Activated CD8-positive, alpha-beta T cell treated with anti-CD3 and anti-CD28 coated beads for 36 hours (primary cell): Measurements from ENCODE around the gene RFC2. TPM values are rescaled to one million over a fixed set of nuclear protein-coding genes. Genes with fewer than 3 reads are reported as not detected.
"Not testable (repeated sequence)": the region's sequence is repeated elsewhere in the genome, so short reads cannot be mapped to it uniquely, and the experiment has no call there.

ENCODE experiments used
- ATAC-seq: fragments of 200-7000 bp; cut with Tn5 transposase; one replicate; pipeline ENCODE4 v1.10.0; 2021; ENCODE audit warnings: mild to moderate bottlenecking, moderate library complexity
- CTCF ChIA-PET: fragments of 350-600 bp; sonication (Branson Sonifier 250); formaldehyde crosslinking; loops from one replicate; lab custom pipeline; 2021; ENCODE audit warnings: antibody characterized with exemption; lab: Charles Lee
- POLR2A ChIA-PET: fragments of 350-600 bp; sonication (Branson Sonifier 250); formaldehyde crosslinking; loops from one replicate; lab custom pipeline; 2021; ENCODE audit warnings: antibody characterized with exemption; lab: Charles Lee
- DNase-seq: peaks from one replicate; pipeline ENCODE4 v3.0.0-alpha.2; 2020
- H3K27ac Mint-ChIP-seq: one replicate; pipeline ENCODE4 v1.8.0; 2021; ENCODE audit warnings: mild to moderate bottlenecking, mixed read lengths
- H3K27me3 Mint-ChIP-seq: one replicate; pipeline ENCODE4 v1.8.0; 2021; ENCODE audit warnings: mixed read lengths
- H3K36me3 Mint-ChIP-seq: one replicate; pipeline ENCODE4 v1.8.0; 2021; ENCODE audit warnings: low read depth, mixed read lengths
- H3K4me1 Mint-ChIP-seq: one replicate; pipeline ENCODE4 v1.8.0; 2021; ENCODE audit warnings: low read depth, mixed read lengths
- H3K4me3 Mint-ChIP-seq: one replicate; pipeline ENCODE4 v1.8.0; 2021; ENCODE audit warnings: mild to moderate bottlenecking, moderate library complexity, mixed read lengths
- H3K9me3 Mint-ChIP-seq: one replicate; pipeline ENCODE4 v1.8.0; 2021; ENCODE audit warnings: mixed read lengths
- intact Hi-C: fragments of 100-400 bp; cut with micrococcal nuclease; formaldehyde crosslinking; loops from one replicate; pipeline ENCODE4 v1.10.0; 2022
- total RNA-seq, 2 experiments: library from RNA; stranded (reverse); gene quantifications; one replicate each; pipeline ENCODE4 v1.2.3, GENCODE V29; 2021
- TF ChIP-seq, protein P1 (sequence below): fragments of 200-600 bp; IDR thresholded peaks from one replicate; pipeline ENCODE4 v1.8.0; 2022; ENCODE audit warnings: antibody characterized with exemption, mild to moderate bottlenecking

Gene RFC2
- total RNA-seq, 2 experiments from 2014 or later = 90.7 to 91.8 TPM

DNA sequence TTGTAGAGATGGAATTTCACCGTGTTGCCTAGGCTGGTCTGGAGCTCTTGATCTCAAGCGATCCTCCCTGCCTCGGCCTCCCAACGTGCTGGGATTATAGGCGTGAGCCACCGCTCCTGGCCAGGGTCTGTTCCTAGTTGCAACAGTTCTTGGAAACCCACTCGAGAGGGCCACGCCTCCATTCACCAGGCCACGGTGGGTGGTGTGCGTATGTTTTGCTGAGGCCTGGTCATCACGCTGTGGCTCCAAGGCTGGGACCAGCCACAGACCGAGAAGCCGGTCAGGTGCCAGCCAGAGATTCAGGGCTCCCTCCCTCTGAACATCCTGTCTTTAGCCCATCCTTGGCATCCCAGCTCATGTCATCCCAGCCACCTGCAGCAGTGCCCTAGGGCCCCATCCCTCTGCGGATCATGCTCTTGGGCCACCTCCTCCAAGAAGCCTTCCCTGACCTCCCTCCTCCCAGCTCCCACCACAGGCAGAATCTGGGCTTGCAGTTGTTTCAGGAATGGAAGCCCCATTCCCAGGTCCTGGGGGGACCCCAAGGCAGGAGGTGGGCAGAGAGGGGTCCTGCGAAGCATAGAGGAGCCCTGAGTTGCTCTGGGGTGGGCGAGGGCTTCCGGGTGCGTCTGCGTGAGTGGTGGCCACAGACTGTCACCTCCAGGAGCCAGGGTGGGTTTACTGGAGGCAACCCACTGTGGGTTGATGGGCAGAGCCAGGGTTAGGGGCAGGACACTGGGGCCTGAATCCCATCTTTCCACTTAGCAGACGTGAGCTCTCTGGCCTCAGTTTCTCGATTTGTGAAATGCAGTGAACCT is 39.2 kb downstream of the RFC2 start:
- H3K27me3 Mint-ChIP-seq = no peaks in the 10 kb centered on the region
- no peak overlapping the region for H3K4me3 Mint-ChIP-seq
- TF ChIP-seq, protein P1, sequence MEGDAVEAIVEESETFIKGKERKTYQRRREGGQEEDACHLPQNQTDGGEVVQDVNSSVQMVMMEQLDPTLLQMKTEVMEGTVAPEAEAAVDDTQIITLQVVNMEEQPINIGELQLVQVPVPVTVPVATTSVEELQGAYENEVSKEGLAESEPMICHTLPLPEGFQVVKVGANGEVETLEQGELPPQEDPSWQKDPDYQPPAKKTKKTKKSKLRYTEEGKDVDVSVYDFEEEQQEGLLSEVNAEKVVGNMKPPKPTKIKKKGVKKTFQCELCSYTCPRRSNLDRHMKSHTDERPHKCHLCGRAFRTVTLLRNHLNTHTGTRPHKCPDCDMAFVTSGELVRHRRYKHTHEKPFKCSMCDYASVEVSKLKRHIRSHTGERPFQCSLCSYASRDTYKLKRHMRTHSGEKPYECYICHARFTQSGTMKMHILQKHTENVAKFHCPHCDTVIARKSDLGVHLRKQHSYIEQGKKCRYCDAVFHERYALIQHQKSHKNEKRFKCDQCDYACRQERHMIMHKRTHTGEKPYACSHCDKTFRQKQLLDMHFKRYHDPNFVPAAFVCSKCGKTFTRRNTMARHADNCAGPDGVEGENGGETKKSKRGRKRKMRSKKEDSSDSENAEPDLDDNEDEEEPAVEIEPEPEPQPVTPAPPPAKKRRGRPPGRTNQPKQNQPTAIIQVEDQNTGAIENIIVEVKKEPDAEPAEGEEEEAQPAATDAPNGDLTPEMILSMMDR = no peak
- CTCF ChIA-PET = interaction anchor here (1.0 to 3.7 kb wide), 2 partner anchors 9 to 186 kb away, joined by 4 to 16 read pairs; no protein-coding TSS in a partner anchor
- ATAC-seq (no peak), DNase-seq (no peak)
- peaks cover 16% of the 10 kb centered on the region for H3K4me1 Mint-ChIP-seq
- intact Hi-C loops = no loop called here
- peaks cover 7% of the 10 kb centered on the region for H3K36me3 Mint-ChIP-seq
- H3K9me3 Mint-ChIP-seq = no peaks in the 10 kb centered on the region
- POLR2A ChIA-PET = no interaction called here
- H3K27ac Mint-ChIP-seq = no peak overlapping the region

DNA sequence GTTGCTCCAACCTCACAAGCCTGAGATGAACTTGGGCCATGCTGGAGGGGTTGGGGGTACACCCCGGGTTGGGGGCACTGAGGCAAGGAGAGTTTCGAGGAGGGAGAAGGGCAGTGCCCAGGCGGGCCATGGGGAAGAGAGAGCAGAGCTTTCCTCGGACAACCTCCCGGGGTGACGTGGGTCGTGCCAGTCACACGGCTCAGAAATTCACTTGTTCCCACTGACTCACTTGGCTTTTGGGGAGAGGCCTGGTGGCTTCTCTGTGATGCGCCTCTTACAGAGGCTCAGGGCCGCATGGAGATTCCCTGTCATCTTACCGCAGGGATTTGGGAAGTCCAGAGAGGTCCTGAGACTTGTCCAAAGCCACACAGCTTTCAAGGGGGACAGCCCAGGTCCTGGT is 41.5 kb downstream of the RFC2 start:
- ChIA-PET CTCF (interaction anchor here (3.7 kb wide), 1 partner anchor 188 kb away, joined by 16 read pairs; no protein-coding TSS in a partner anchor), POLR2A (no interaction called here)
- Mint-ChIP-seq H3K36me3 (peaks cover under 1% of the 10 kb centered on the region), H3K9me3 (no peaks in the 10 kb centered on the region), H3K27me3 (peaks cover 5% of the 10 kb centered on the region), H3K4me3 (no peak overlapping the region), H3K4me1 (peaks cover 14% of the 10 kb centered on the region), H3K27ac (no peak overlapping the region)
- DNase-seq (no peak), ATAC-seq (no peak)
- intact Hi-C loops = no loop called here
- TF ChIP-seq, protein P1 = no peak

DNA sequence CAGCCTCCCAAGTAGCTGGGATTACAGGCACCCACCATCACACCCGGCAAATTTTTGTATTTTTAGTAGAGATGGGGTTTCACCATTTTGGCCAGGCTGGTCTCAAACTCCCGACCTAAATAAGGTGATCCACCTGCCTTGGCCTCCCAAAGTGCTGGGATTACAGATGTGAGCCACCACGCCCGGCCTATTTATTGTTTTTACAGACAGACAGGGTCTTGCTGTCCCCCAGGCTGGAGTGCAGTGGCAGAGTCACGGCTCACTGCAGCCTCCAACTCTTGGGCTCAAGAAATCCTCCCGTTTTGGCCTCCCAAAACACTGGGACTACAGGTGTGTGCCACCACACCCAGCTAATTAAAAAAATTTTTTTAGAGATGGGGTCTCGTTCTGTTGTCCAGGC is 46.0 kb downstream of the RFC2 start:
- ATAC-seq, H3K27me3 Mint-ChIP-seq, DNase-seq, H3K27ac Mint-ChIP-seq, POLR2A ChIA-PET, H3K9me3 Mint-ChIP-seq, H3K4me3 Mint-ChIP-seq, H3K36me3 Mint-ChIP-seq: not testable (repeated sequence)
- intact Hi-C loops = loop anchor here (2.0 kb wide), 1 partner anchor 193 kb away; no protein-coding TSS in a partner anchor
- H3K4me1 Mint-ChIP-seq = peaks cover 10% of the 10 kb centered on the region
- CTCF ChIA-PET = interaction anchor here (0.9 to 7.0 kb wide), 4 partner anchors 11 to 194 kb away, joined by 3 to 197 read pairs (median 15); no protein-coding TSS in a partner anchor

DNA sequence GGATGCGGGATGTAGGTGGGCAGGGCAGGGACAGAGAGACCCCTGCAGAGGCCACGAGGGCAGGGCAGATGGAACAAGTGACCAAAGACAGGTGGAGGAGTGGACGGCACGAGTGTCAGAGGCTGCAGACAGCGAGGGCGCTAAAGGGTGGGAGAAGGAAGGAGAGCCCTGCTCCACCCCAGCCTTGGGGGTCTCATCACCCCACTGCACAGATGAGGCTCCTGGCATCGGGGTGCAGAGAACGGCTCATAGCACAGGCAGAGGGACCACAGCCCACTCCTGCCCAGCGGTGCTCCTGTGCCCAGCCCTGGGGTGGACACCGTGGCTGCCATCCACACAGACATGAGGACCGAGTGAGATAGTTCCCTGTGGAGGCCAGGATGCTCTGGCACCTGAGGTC is 46.6 kb downstream of the RFC2 start:
- DNase-seq = no peak
- ATAC-seq = no peak
- Mint-ChIP-seq H3K9me3 (no peaks in the 10 kb centered on the region), H3K4me1 (peaks cover 14% of the 10 kb centered on the region), H3K36me3 (peaks cover 2% of the 10 kb centered on the region), H3K27ac (no peak overlapping the region), H3K4me3 (no peak overlapping the region), H3K27me3 (peaks cover 5% of the 10 kb centered on the region)
- ChIA-PET CTCF (interaction anchor here (0.8 to 7.0 kb wide), 14 partner anchors 10 to 205 kb away, joined by 3 to 197 read pairs (median 8); partner anchors contain the start of gene EIF4H), POLR2A (interaction anchor here (0.6 kb wide), 1 partner anchor 73 kb away, joined by 3 read pairs; no protein-coding TSS in a partner anchor)
- TF ChIP-seq, protein P1 = no peak
- intact Hi-C loops = no loop called here

DNA sequence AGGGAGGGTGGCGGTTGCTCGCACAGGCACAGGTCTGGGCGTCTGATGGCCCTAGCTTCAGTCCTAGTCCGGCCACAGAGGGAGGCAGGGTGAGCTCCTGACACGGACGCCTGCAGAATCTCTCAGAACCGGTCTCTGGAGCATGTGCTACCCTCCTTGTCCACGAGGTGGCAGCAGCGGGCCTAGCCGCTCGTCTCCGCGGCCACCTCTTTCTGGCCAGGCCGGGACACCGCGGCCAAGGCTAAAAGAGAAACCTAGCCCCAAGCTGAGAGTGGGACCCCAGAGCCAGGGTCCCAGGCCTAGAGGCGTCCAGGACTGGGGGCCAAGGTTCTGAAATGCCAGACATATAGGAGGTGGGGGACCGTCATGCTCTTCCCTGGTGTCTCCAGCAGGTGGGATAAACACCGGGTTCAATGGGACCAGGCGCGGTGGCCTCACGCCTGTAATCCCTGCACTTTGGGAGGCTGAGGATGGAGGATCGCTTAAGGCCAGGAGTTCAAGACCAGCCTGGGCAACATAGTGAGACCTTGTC is 47.5 kb downstream of the RFC2 start:
- Mint-ChIP-seq H3K9me3 (no peaks in the 10 kb centered on the region), H3K27ac (no peak overlapping the region), H3K4me1 (peaks cover 15% of the 10 kb centered on the region), H3K36me3 (peaks cover 3% of the 10 kb centered on the region), H3K4me3 (no peak overlapping the region), H3K27me3 (peaks cover 5% of the 10 kb centered on the region)
- TF ChIP-seq, protein P1 = peak; percentile 99
- intact Hi-C loops = no loop called here
- DNase-seq = peak; percentile 87
- CTCF ChIA-PET = interaction anchor here (0.6 to 7.0 kb wide), 58 partner anchors 9 to 477 kb away, joined by 3 to 197 read pairs (median 4); partner anchors contain the start of gene EIF4H
- ATAC-seq = peak; percentile 82
- POLR2A ChIA-PET = interaction anchor here (0.6 to 2.5 kb wide), 4 partner anchors 10 to 28 kb away, joined by 3 to 10 read pairs (median 4); no protein-coding TSS in a partner anchor

DNA sequence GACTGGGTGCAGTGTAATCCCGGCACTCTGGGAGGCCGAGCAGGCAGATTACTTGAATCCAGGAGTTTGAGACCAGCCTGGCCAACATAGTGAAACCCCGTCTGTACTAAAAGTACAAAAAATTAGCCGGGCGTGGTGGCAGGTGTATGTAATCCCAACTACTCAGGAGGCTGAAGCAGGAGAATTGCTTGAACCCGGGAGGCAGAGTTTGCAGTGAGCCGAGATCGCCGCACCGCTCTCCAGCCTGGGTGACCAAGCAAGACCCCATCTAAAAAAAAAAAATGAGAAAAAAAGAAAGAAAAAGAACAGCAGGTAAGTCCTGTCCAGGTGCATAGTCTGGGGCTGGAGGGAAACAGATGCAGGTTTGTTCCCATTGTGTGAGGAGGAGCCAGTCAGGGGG is 48.1 kb downstream of the RFC2 start:
- H3K36me3 Mint-ChIP-seq, ATAC-seq, H3K27me3 Mint-ChIP-seq, H3K4me3 Mint-ChIP-seq, DNase-seq, H3K9me3 Mint-ChIP-seq, intact Hi-C loops, H3K27ac Mint-ChIP-seq: not testable (repeated sequence)
- H3K4me1 Mint-ChIP-seq = peaks cover 15% of the 10 kb centered on the region
- ChIA-PET CTCF (interaction anchor here (0.6 to 7.0 kb wide), 58 partner anchors 8 to 477 kb away, joined by 3 to 197 read pairs (median 4); partner anchors contain the start of gene EIF4H), POLR2A (interaction anchor here (0.6 to 2.5 kb wide), 5 partner anchors 9 to 43 kb away, joined by 3 to 10 read pairs (median 4); no protein-coding TSS in a partner anchor)
